ENCODE data around the gene DPH1. TPM values are rescaled to one million over a fixed set of nuclear protein-coding genes. Genes with fewer than 3 reads are reported as not detected.

DPH1 gene
- total and polyA plus RNA-seq, 5 experiments from 2014 or later: 26.6 to 124 (median 47.0) TPM

DNA sequence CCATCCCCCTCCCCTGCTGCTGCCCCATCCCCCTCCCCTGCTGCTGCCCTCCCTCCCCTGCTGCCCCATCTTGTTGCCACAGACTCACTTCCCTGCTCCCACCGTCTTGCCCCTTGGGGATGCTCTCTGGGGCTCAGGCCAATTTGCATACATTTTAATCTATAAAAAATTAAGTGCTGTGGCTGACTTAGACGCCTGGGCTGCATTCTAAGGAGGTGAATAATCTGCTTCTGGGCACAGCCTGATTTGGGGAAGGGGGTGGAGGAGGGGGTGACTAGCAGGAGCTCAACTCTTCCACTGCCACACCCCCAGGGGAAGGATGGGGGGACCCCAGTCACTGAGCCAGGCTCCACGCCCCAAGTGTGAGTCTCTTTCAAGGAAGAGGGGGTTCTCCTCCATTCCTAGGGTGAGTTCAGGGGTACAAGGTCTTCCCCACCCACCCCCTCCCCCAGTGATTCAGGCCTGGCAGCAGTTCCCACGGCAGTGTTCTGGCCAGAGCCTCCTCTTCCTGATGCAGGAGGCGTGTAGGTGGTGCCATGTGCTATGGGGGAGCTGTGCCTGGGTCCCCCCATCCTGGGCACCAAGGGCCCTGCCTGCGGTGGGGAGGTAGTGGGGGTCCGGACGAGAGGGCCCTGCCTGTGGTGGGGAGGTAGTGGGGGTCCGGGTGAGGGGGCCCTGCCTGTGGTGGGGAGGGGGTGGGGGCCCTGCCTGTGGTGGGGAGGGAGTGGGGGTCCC is 5.0 kb downstream of the DPH1 start:
- POLR2A ChIA-PET: interaction anchor here (0.5 kb wide), 1 partner anchor 1256 kb away, joined by 3 read pairs; no protein-coding TSS in a partner anchor
- Mint-ChIP-seq H3K4me3 (peak overlapping the region in 1 of 10 donors; percentile 38), H3K27me3 (no peaks in the 10 kb centered on the region), H3K36me3 (peaks cover 0 to 49% (median 0%) of the 10 kb centered on the region in 3 donors), H3K27ac (no peak overlapping the region), H3K9me3 (no peaks in the 10 kb centered on the region), H3K4me1 (peaks cover 11 to 32% (median 18%) of the 10 kb centered on the region in 4 donors)
- ATAC-seq: no peak
- DNase-seq: no peak

DNA sequence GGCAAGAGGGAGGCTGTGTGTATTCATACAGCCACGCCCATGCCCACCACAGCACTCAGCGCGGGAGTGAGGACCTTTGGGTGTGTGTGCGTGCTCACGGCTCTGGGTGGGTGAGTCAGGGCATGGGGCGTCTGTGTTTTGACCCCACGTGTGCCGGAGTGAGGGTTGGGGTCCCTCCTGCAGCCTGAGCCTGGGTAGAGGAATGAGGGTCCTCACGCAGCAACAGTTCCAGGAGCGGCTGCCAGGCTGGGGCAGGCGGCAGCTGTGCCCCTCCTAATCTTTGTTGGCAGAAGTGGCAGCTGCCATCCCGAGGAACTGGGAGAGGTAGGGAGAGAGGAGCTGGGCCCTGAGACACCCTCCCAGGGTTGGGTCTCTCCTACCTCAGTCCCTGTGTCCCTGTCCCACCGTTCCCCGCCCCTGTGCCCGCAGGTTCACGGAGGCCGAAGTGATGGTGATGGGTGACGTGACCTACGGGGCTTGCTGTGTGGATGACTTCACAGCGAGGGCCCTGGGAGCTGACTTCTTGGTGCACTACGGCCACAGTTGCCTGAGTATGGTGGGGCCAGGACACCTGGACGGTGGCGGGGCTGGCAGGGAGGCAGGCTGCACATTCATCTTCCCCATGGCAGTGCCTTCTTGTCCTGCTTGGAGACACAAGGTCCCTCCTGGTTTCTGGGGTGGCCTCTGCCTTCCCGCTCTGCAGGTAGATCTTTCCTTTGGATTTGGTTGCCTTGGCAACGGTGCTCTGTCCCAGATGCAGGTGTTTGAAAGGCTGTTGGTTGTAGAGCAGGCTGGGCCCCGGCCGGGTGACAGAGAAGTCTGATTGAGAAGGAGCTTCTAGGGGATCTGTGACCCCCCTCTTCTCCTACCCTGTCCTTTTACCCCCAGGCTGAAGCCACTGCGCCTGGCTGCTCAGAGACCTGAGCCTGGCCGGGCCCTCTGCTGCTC is 5.9 kb downstream of the DPH1 start:
- POLR2A ChIA-PET: interaction anchor here (0.5 to 1.5 kb wide), 2 partner anchors 15 to 1257 kb away, joined by 3 read pairs; no protein-coding TSS in a partner anchor

DNA sequence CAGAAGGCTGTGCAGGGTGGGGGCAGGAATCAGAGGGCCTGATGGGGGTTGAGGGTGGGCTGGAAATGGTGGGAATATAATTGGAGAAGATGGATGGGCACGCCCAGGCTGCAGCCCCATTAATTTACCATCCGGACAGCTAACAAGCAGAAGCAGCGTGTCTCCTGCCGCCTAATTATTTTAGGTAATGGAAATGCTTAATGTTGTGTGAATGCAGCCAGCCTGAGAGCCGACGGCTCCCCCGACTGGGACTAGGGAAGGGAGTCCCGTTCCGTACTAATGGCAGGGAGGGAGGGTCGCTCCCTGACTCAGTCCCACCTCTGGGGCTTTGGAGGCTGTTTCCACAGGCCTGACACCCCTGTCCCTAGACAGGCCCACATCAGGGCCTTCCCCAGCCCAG is 7.2 kb downstream of the DPH1 start:
- DNase-seq (no peak), ATAC-seq (no peak)
- Mint-ChIP-seq H3K36me3 (peaks cover 0 to 54% (median 3%) of the 10 kb centered on the region in 3 donors), H3K4me3 (peak overlapping the region in 1 of 10 donors; percentile 48), H3K4me1 (peaks cover 9 to 24% (median 13%) of the 10 kb centered on the region in 4 donors), H3K27ac (peak overlapping the region in 2 of 10 donors; percentile 28 to 69), H3K9me3 (no peaks in the 10 kb centered on the region), H3K27me3 (no peaks in the 10 kb centered on the region)
- POLR2A ChIA-PET: interaction anchor here (0.9 to 1.5 kb wide), 2 partner anchors 14 to 221 kb away, joined by 3 to 4 read pairs; no protein-coding TSS in a partner anchor

More for the DNA sequence above, 5.9 kb downstream of the DPH1 start:
- peaks cover 8 to 29% (median 15%) of the 10 kb centered on the region in 4 donors for H3K4me1 Mint-ChIP-seq
- H3K9me3 Mint-ChIP-seq: no peaks in the 10 kb centered on the region
- peak overlapping the region in 1 of 10 donors; percentile 36 for H3K27ac Mint-ChIP-seq
- ATAC-seq: no peak
- no peak overlapping the region for H3K4me3 Mint-ChIP-seq
- no peaks in the 10 kb centered on the region for H3K27me3 Mint-ChIP-seq
- DNase-seq: no peak
- peaks cover 0 to 51% (median 3%) of the 10 kb centered on the region in 3 donors for H3K36me3 Mint-ChIP-seq

DNA sequence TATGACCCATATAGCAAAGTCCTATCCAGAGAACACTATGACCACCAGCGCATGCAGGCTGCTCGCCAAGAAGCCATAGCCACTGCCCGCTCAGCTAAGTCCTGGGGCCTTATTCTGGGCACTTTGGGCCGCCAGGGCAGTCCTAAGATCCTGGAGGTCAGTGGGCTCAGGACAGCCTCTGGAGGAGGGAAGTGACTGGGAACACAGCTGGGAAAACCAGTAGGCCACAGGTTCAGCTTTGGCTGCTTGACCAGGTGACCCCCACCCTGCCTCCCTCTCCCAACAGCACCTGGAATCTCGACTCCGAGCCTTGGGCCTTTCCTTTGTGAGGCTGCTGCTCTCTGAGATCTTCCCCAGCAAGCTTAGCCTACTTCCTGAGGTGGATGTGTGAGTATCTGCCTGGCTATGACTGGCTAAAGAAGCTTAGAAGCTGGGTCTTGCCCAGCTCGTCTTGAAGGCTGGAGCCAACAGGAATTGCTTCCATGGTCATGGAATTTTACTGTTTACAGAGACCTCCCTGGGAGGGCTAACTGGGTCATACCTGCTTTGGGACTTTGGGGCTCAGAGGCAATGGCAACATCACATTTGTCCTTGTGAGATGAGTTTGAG is 10.4 kb downstream of the DPH1 start:
- Mint-ChIP-seq H3K9me3 (no peaks in the 10 kb centered on the region), H3K4me3 (peak overlapping the region in 7 of 10 donors; percentile 8 to 91 (median 73))
- ATAC-seq: no peak

DNA sequence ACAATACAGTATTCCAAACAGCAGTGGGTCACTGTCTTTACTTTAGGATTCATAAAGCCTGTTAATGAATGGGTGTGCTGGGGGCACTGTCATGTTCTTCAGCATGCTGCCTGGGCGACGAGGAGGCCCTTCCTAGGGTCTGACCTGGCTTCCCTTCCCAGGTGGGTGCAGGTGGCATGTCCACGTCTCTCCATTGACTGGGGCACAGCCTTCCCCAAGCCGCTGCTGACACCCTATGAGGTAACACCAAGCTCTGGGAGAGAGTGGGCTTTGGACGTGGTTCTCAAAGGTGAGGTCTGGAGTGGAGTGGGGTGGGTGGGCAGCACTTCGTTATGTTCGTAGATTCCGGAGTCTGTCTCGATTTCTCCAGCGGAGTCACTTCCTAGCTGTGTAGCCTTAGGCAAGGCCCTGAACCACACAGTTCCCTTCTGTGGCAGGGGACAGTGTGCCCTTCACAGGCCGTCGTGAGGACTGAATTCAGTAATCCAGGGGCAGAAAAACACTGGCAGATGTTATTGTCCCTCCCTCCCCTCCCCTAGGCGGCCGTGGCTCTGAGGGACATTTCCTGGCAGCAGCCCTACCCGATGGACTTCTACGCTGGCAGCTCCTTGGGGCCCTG is 11.1 kb downstream of the DPH1 start:
- POLR2A ChIA-PET: interaction anchor here (0.8 to 2.3 kb wide), 4 partner anchors 9 to 16 kb away, joined by 3 to 11 read pairs (median 6); partner anchors contain the start of genes DPH1 and RTN4RL1
- H3K27me3 Mint-ChIP-seq: no peaks in the 10 kb centered on the region
- no peak for DNase-seq
- H3K4me3 Mint-ChIP-seq: peak overlapping the region; percentile 8 to 97 (median 73)
- H3K9me3 Mint-ChIP-seq: no peaks in the 10 kb centered on the region
- H3K4me1 Mint-ChIP-seq: peaks cover 11 to 25% (median 23%) of the 10 kb centered on the region in 4 donors
- H3K36me3 Mint-ChIP-seq: peaks cover 0 to 54% (median 3%) of the 10 kb centered on the region in 3 donors
- no peak for ATAC-seq
- peak overlapping the region in 9 of 10 donors; percentile 31 to 85 (median 63) for H3K27ac Mint-ChIP-seq

More for the DNA sequence above, 10.4 kb downstream of the DPH1 start:
- Mint-ChIP-seq H3K36me3 (peaks cover 0 to 58% (median 3%) of the 10 kb centered on the region in 3 donors), H3K27me3 (no peaks in the 10 kb centered on the region), H3K27ac (peak overlapping the region in 7 of 10 donors; percentile 31 to 85 (median 63)), H3K4me1 (peaks cover 11 to 25% (median 23%) of the 10 kb centered on the region in 4 donors)
- DNase-seq: no peak
- POLR2A ChIA-PET: interaction anchor here (0.7 to 2.3 kb wide), 3 partner anchors 10 to 13 kb away, joined by 3 to 11 read pairs (median 5); partner anchors contain the start of gene DPH1

DNA sequence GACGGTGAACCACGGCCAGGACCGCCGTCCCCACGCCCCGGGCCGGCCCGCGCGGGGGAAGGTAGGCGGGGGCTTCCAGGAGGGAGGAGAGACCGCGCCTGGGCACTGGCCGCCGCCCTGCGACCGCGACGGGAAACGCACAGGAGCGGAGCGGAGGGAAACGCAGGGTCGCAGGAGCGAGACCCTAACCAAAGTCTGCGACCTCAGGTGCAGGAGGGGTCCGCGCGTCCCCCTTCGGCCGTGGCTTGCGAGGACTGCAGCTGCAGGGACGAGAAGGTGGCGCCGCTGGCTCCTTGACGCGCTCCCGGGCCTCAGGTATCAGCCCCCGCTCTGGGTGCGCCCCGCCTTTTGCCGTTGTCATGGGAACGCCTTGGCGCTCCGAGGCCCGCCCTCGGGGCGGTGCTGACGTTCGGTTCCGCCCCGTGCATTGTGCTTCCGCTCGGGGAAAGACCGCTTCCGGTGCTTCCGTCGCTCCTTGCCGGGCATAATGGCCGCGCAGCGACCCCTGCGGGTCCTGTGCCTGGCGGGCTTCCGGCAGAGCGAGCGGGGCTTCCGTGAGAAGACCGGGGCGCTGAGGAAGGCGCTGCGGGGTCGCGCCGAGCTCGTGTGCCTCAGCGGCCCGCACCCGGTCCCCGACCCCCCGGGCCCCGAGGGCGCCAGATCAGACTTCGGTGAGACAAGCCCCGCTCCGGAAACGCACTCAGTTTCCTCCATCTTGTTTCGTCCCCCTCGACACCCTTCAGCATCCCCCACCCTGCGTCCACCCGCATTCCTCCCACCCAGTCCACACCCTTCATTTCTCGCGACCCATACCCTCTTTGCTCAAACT is 11.8 kb downstream of the DPH1 start, which contains the start of gene OVCA2:
Gene OVCA2 (plus strand): TSS at position 462 of the 829 bp plus-strand sequence. CDS start 26 bp downstream, at position 488.
- ATAC-seq (peak; percentile 87 to 92), DNase-seq (peak; percentile 95 to 98 (median 97))
- no peaks in the 10 kb centered on the region for H3K27me3 Mint-ChIP-seq
- POLR2A ChIA-PET: interaction anchor here (0.6 to 2.3 kb wide), 7 partner anchors 9 to 160 kb away, joined by 3 to 11 read pairs (median 4); partner anchors contain the start of genes DPH1 and RTN4RL1
- H3K27ac Mint-ChIP-seq: peak within 1 kb of the TSS; percentile 86 to 97 (median 94)
- H3K9me3 Mint-ChIP-seq: no peaks in the 10 kb centered on the region
- H3K4me1 Mint-ChIP-seq: peaks cover 11 to 25% (median 23%) of the 10 kb centered on the region in 4 donors
- peaks cover 0 to 47% (median 3%) of the 10 kb centered on the region in 3 donors for H3K36me3 Mint-ChIP-seq
- H3K4me3 Mint-ChIP-seq: peak within 1 kb of the TSS; percentile 85 to 97 (median 91)

DNA sequence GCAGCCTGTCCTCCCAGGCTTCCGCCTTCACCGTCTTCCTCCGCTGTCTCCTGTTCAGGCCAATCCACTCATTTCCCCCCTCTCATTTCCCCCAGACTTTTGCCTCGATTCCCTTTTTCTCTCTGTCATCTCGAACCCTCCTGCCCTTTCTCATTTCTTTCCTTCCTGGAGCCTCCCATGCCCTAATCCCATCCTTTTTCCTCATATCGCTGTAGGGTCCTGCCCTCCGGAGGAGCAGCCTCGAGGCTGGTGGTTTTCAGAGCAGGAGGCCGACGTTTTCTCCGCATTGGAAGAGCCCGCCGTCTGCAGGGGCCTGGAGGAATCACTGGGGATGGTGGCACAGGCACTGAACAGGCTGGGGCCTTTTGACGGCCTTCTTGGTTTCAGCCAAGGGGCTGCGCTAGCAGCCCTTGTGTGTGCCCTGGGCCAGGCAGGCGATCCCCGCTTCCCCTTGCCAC is 12.5 kb downstream of the DPH1 start:
- POLR2A ChIA-PET: interaction anchor here (0.6 to 2.3 kb wide), 5 partner anchors 9 to 160 kb away, joined by 3 to 6 read pairs (median 4); partner anchors contain the start of gene RTN4RL1
- H3K4me3 Mint-ChIP-seq: peak overlapping the region; percentile 85 to 97 (median 91)
- no peaks in the 10 kb centered on the region for H3K9me3 Mint-ChIP-seq
- H3K27ac Mint-ChIP-seq: peak overlapping the region; percentile 86 to 97 (median 94)
- peaks cover 11 to 25% (median 23%) of the 10 kb centered on the region in 4 donors for H3K4me1 Mint-ChIP-seq
- DNase-seq (no peak), ATAC-seq (no peak)
- no peaks in the 10 kb centered on the region for H3K27me3 Mint-ChIP-seq
- H3K36me3 Mint-ChIP-seq: peaks cover 0 to 41% (median 3%) of the 10 kb centered on the region in 3 donors

DNA sequence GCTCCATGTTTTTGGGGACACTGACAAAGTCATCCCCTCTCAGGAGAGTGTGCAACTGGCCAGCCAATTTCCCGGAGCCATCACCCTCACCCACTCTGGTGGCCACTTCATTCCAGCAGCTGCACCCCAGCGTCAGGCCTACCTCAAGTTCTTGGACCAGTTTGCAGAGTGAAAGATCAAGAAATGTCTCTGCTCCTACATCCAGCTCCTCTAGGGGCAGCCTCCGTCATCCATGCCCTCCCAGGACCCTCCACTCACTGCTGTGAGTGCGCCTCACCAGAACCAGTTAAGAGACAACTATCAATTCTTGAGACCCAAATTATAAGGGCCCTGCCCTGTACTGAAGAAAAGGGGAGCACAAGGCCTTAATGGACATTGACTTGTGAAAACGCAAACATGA is 13.0 kb downstream of the DPH1 start:
- DNase-seq (no peak), ATAC-seq (no peak)
- Mint-ChIP-seq H3K4me1 (peaks cover 11 to 25% (median 23%) of the 10 kb centered on the region in 4 donors), H3K4me3 (peak overlapping the region; percentile 85 to 97 (median 91)), H3K27me3 (no peaks in the 10 kb centered on the region), H3K36me3 (peaks cover 0 to 37% (median 3%) of the 10 kb centered on the region in 3 donors), H3K27ac (peak overlapping the region; percentile 86 to 97 (median 94)), H3K9me3 (no peaks in the 10 kb centered on the region)
- POLR2A ChIA-PET: interaction anchor here (1.5 to 2.3 kb wide), 2 partner anchors 10 to 18 kb away, joined by 4 to 6 read pairs; partner anchors contain the start of gene RTN4RL1

DNA sequence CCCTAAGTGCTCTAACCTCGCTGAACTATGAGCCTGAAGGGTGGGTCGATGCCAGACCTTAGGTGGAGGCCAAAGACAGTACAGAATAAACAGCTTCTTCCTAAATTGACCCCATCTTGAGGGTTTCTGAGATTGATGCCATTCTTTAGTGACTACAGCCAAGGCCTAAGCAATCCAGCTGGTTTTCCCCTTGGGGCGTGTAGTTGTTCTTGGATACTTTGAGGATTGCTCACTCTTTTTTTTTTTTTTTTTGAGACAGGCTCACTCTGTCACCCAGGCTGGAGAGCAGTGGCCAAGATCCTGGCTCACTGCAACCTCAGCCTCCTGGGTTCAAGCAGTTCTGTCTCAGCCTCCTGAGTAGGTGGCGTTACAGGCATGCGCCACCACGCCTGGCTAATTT is 13.8 kb downstream of the DPH1 start:
- Mint-ChIP-seq H3K4me3 (peak overlapping the region in 7 of 10 donors; percentile 72 to 93 (median 89)), H3K27me3 (peaks cover 0 to 2% (median 0%) of the 10 kb centered on the region in 5 donors), H3K4me1 (peaks cover 11 to 29% (median 24%) of the 10 kb centered on the region in 4 donors), H3K9me3 (no peaks in the 10 kb centered on the region), H3K27ac (peak overlapping the region in 6 of 10 donors; percentile 86 to 97 (median 94)), H3K36me3 (peaks cover 0 to 29% (median 3%) of the 10 kb centered on the region in 3 donors)
- ATAC-seq (no peak), DNase-seq (no peak)
- POLR2A ChIA-PET: interaction anchor here (1.2 kb wide), 2 partner anchors 12 to 259 kb away, joined by 3 to 4 read pairs; partner anchors contain the start of gene SMG6

DNA sequence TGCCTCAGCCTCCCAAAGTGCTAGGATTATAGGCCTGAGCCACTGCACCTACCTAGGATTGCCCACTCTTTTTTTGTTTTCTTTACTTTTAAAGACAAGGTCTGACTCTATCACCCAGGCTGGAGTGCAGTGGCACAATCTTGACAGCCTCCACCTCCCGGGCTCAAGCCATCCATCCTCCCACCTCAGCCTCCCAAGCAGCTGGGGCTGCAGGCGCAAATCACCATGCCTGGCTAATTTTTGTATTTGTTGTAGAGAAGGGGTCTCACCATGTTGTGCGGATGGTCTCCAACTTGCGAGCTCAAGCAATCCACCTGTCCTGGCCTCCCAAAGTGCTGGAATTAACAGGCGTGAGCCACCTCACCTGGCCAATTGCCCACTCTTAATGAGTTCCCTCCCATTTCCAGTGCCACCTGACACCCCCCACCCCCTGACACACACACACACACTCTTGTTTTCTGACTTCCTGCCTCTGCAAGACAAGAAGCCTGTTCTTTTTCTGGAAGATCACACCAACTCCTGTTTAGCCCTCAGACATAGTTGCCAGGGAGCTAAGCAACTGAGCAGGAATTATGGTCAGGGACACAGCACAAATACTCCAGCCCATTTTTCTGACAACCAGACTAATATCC is 14.4 kb downstream of the DPH1 start:
- Mint-ChIP-seq H3K4me3 (peak overlapping the region in 4 of 10 donors; percentile 19 to 93 (median 49)), H3K27ac (peak overlapping the region in 9 of 10 donors; percentile 10 to 80 (median 62)), H3K27me3 (peaks cover 0 to 2% (median 0%) of the 10 kb centered on the region in 5 donors), H3K4me1 (peaks cover 11 to 34% (median 28%) of the 10 kb centered on the region in 4 donors), H3K9me3 (no peaks in the 10 kb centered on the region), H3K36me3 (peaks cover 0 to 25% (median 3%) of the 10 kb centered on the region in 3 donors)
- DNase-seq (no peak), ATAC-seq (no peak)
- POLR2A ChIA-PET: interaction anchor here (0.7 to 1.4 kb wide), 5 partner anchors 13 to 292 kb away, joined by 3 to 5 read pairs (median 3); partner anchors contain the start of genes SMG6 and TSR1

All from naive thymus-derived CD8-positive, alpha-beta T cell (primary cell).